Sigmoid colon (tissue), 7 donors: ENCODE measurements around the gene PSORS1C1. TPM values are rescaled to one million over a fixed set of nuclear protein-coding genes. Genes with fewer than 3 reads are reported as not detected.
"Not testable (repeated sequence)": the region's sequence is repeated elsewhere in the genome, so short reads cannot be mapped to it uniquely, and the experiment has no call there.

Source experiments
- DNase-seq: peaks from one replicate; pipeline ENCODE4 v3.0.0-alpha.2; 2019
- H3K27ac ChIP-seq, 4 donors: fragments of 200-600 bp; sonication (generic); one replicate each; pipeline ENCODE4 v1.5.1; 2016 to 2019; ENCODE audit warnings: mild to moderate bottlenecking in 1 of 4
- H3K27me3 ChIP-seq, 3 donors: fragments of 200-600 bp; sonication (generic); one replicate each; pipeline ENCODE4 v1.5.1; 2019; ENCODE audit warnings: mild to moderate bottlenecking in 1 of 3
- H3K36me3 ChIP-seq, 4 donors: fragments of 200-600 bp; sonication (generic); one replicate each; pipeline ENCODE4 v1.5.1; 2016 to 2019
- H3K4me1 ChIP-seq, 4 donors: fragments of 200-600 bp; sonication (generic); one replicate each; pipeline ENCODE4 v1.5.1; 2017 to 2019
- H3K4me3 ChIP-seq, 4 donors: fragments of 200-600 bp; sonication (generic); one replicate each; pipeline ENCODE4 v1.5.1; 2017 to 2019; ENCODE audit warnings: mild to moderate bottlenecking in 2 of 4, moderate library complexity in 1 of 4
- H3K9me3 ChIP-seq, 4 donors: fragments of 200-600 bp in 3 of 4; sonication (generic) in 3 of 4; one replicate each; pipeline versions ENCODE4 v1.5.1 to v1.6.1; 2013 to 2019
- CTCF ChIP-seq, 4 experiments: fragments of 450-650 bp in 3 of 4; fragments of 200-600 bp in 1 of 4; IDR thresholded peaks; one replicate each; pipeline ENCODE4 v1.5.1; 2016 to 2019; ENCODE audit warnings: antibody characterized with exemption in 4 of 4, mild to moderate bottlenecking in 3 of 4, moderate library complexity in 2 of 4
- EP300 ChIP-seq, 4 donors: sonication (generic); formaldehyde crosslinking; IDR thresholded peaks; one replicate each; pipeline ENCODE4 v1.6.1; 2017; ENCODE audit warnings: antibody characterized with exemption in 4 of 4
- POLR2A ChIP-seq, 2 donors: fragments of 450-650 bp; IDR thresholded peaks; one replicate each; pipeline ENCODE4 v1.6.1; 2016; ENCODE audit warnings: antibody characterized with exemption in 2 of 2, mild to moderate bottlenecking in 2 of 2, moderate library complexity in 2 of 2
- POLR2AphosphoS5 ChIP-seq, 4 donors: sonication (generic); formaldehyde crosslinking; IDR thresholded peaks; one replicate each; pipeline ENCODE4 v1.6.1; 2017; ENCODE audit warnings: antibody characterized with exemption in 4 of 4
- WGBS, 2 donors: extraction: QIAGEN DNeasy Blood & Tissue Kit; methylation state at CpG; one replicate each; pipeline ENCODE4 v1.1.7; 2013; 5-methylcytosine and 5-hydroxymethylcytosine counted together
- intact Hi-C: fragments of 100-400 bp; cut with DNase I; formaldehyde crosslinking; loops from one replicate; pipeline ENCODE4 v1.15.1; 2023
- polyA plus RNA-seq, 3 donors: library from polyadenylated mRNA; stranded (reverse); fragments of 200-250 nt; gene quantifications; one replicate each; pipeline ENCODE4 v1.2.3, GENCODE V29; 2013
- total RNA-seq, 4 donors: library from RNA; depleted of rRNA; stranded (reverse); fragments of >200 nt; gene quantifications; one replicate each; pipeline ENCODE4 v1.1.0, GENCODE V29; 2016
- donor health status: healthy with polysubstance abuse.
- donor health status: Bipolar disorder and iron deficiency.
- donor health status: healthy.

PSORS1C1 gene
- 1 to 10 TPM in 1 of 4 donors, under 1 TPM in 3; 0.49 to 2.7 (median 0.63) TPM for total RNA-seq
- polyA plus RNA-seq: 10 to 100 TPM in 1 of 3 donors, 1 to 10 TPM in 2; 4.2 to 33.3 (median 5.4) TPM

- Histone ChIP-seq H3K36me3 (no peaks in the 10 kb centered on the region), H3K9me3 (no peaks in the 10 kb centered on the region), H3K4me1 (peaks cover 0 to 42% (median 31%) of the 10 kb centered on the region in 4 donors), H3K27me3 (no peaks in the 10 kb centered on the region), H3K27ac (peak within 1 kb of the TSS; percentile 59 to 78 (median 68)), H3K4me3 (peak within 1 kb of the TSS; percentile 6 to 35 (median 30))
- TF ChIP-seq POLR2A (IDR thresholded peaks at IDR 0.05) (no peak), POLR2AphosphoS5 (IDR thresholded peaks at IDR 0.05) (peak in 3 of 4 donors; percentile 29 to 54 (median 48)), EP300 (IDR thresholded peaks at IDR 0.05) (no peak)
- intact Hi-C loops: no loop called here
- 4 to 40% methylated on average over 3 of the region's 3 CpGs for WGBS, 2 donors
- DNase-seq: peak; percentile 97
These were observed at the start of gene PSORS1C1 for GRCh38 chr6:31114541-31114878. TSS of gene PSORS1C1 (plus strand) at chr6:31114800. CDS start at chr6:31129633, 14,833 bp downstream.

- no peak for DNase-seq
- intact Hi-C loops: no loop called here
- WGBS, 2 donors: 14 to 61% methylated on average over 2 of the region's 2 CpGs
- Histone ChIP-seq H3K27me3 (peaks cover 0 to 31% (median 4%) of the 10 kb centered on the region in 3 donors), H3K36me3 (no peaks in the 10 kb centered on the region), H3K9me3 (no peaks in the 10 kb centered on the region), H3K4me3 (no peak overlapping the region), H3K27ac (no peak overlapping the region), H3K4me1 (no peaks in the 10 kb centered on the region)
- TF ChIP-seq CTCF (IDR thresholded peaks at IDR 0.05): no peak
- TF ChIP-seq POLR2AphosphoS5 (IDR thresholded peaks at IDR 0.05): no peak
- no peak for TF ChIP-seq POLR2A (IDR thresholded peaks at IDR 0.05)
- no peak for TF ChIP-seq EP300 (IDR thresholded peaks at IDR 0.05)
These were observed 49.0 kb upstream of the PSORS1C1 start for GRCh38 chr6:31065556-31065955.

GRCh38 chr6:31067028-31067427, 47.6 kb upstream of the PSORS1C1 start:
- H3K27ac ChIP-seq, H3K4me3 ChIP-seq, H3K9me3 ChIP-seq, intact Hi-C loops, H3K4me1 ChIP-seq, DNase-seq, H3K36me3 ChIP-seq: not testable (repeated sequence)
- 81 to 92% methylated on average over 25 to 29 of the region's 32 CpGs for WGBS, 2 donors
- peaks cover 0 to 23% (median 4%) of the 10 kb centered on the region in 3 donors for H3K27me3 ChIP-seq

GRCh38 chr6:31067891-31068668, 46.5 kb upstream of the PSORS1C1 start:
- intact Hi-C loops, H3K36me3 ChIP-seq, DNase-seq, H3K27ac ChIP-seq, H3K9me3 ChIP-seq, H3K4me3 ChIP-seq: not testable (repeated sequence)
- peaks cover 0 to 16% (median 4%) of the 10 kb centered on the region in 3 donors for H3K27me3 ChIP-seq
- 89 to 91% methylated on average over 7 to 8 of the region's 11 CpGs for WGBS, 2 donors
- H3K4me1 ChIP-seq: peaks cover 0 to 11% (median 10%) of the 10 kb centered on the region in 4 donors

GRCh38 chr6:31068669-31069340, 45.8 kb upstream of the PSORS1C1 start:
- H3K27ac ChIP-seq: no peak overlapping the region
- H3K36me3 ChIP-seq: no peaks in the 10 kb centered on the region
- peaks cover 0 to 18% (median 14%) of the 10 kb centered on the region in 4 donors for H3K4me1 ChIP-seq
- no peaks in the 10 kb centered on the region for H3K9me3 ChIP-seq
- 37 to 45% methylated on average over 13 of the region's 13 CpGs for WGBS, 2 donors
- no peak for TF ChIP-seq POLR2A (IDR thresholded peaks at IDR 0.05)
- peak; percentile 54 to 89 (median 74) for TF ChIP-seq CTCF (IDR thresholded peaks at IDR 0.05)
- DNase-seq: peak; percentile 78
- no peak overlapping the region for H3K4me3 ChIP-seq
- H3K27me3 ChIP-seq: peaks cover 0 to 16% (median 4%) of the 10 kb centered on the region in 3 donors
- intact Hi-C loops: no loop called here

- 56 to 68% methylated on average over 6 of the region's 6 CpGs for WGBS, 2 donors
- no peak overlapping the region for H3K4me3 ChIP-seq
- H3K27ac ChIP-seq: no peak overlapping the region
- no peak for DNase-seq
- peaks cover 0 to 4% (median 3%) of the 10 kb centered on the region in 3 donors for H3K27me3 ChIP-seq
- no peaks in the 10 kb centered on the region for H3K9me3 ChIP-seq
- TF ChIP-seq POLR2AphosphoS5 (IDR thresholded peaks at IDR 0.05) (no peak), CTCF (IDR thresholded peaks at IDR 0.05) (peak in 1 of 4 experiments; percentile 41)
- no peaks in the 10 kb centered on the region for H3K36me3 ChIP-seq
- intact Hi-C loops: loop anchor here (5.0 kb wide), 1 partner anchor 243 kb away; no protein-coding TSS in a partner anchor
- H3K4me1 ChIP-seq: peaks cover 0 to 18% (median 14%) of the 10 kb centered on the region in 4 donors
These were observed 43.8 kb upstream of the PSORS1C1 start for GRCh38 chr6:31070711-31071197.
